ENCODE data around the gene PIGV.
"Not testable (repeated sequence)": the region's sequence is repeated elsewhere in the genome, so short reads cannot be mapped to it uniquely, and the experiment has no call there.

Gene PIGV

DNA sequence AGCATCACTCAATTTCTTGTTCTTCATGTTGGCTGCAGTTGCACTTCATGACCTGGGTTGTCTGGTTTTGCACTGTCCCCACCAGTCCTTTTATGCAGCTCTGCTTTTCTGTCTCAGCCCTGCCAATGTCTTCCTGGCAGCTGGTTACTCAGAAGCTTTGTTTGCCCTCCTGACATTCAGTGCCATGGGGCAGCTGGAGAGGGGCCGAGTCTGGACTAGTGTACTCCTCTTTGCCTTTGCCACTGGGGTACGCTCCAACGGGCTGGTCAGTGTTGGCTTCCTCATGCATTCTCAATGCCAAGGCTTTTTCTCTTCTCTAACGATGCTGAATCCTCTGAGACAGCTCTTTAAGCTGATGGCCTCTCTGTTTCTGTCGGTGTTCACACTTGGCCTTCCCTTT is 6.6 kb downstream of the PIGV start:
- DNase-seq (ENCODE audit: low spot score): no peak

DNA sequence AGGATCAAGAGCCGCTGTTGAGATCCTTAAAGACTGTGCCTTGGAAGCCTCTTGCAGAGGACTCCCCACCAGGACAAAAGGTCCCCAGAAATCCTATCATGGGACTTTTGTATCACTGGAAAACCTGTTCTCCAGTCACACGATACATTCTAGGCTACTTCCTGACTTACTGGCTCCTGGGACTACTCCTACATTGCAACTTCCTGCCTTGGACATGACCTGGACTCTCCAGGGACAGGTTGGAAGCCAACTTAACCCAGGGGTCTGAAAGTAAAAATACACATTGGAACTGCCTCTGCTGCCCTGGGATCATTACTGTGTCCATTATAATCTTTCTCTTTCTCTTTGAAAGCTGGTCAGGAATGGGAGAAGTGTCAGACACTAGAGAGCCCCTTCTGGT is 9.9 kb downstream of the PIGV start:
- DNase-seq (ENCODE audit: low spot score): no peak

DNA sequence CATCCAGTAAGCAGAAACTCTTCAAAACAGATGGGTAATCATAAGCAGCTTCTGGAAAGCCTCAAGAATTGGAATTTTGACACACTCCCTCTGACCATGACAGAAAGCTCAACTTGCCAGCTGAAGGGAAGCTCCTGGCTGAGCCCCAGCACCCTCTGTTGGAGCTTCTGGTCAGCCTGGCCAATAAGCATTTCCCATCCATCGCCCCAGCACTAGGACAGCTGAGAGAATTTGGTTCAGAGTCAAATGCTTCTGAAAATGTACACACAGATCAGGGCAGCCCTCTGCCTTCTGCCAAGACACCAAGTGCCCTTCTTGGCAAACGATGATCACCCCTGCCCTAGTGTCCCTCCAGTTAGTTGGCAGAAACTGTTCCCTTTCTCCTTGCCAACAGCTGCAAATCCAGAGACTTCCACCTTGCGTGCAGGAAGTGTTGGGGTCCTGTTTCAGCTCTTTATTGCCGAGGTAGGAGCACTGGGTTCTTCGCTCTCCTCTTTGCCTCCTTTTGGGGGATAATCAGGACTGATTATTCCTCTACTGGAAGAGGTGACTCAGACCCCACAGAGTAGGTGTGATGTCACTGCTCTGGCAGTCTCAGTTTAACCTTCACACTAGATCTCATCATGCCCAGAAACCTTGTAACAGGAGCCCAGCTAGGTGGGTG is 11.9 kb downstream of the PIGV start:
- peak; percentile 82 for DNase-seq (ENCODE audit: low spot score)

DNA sequence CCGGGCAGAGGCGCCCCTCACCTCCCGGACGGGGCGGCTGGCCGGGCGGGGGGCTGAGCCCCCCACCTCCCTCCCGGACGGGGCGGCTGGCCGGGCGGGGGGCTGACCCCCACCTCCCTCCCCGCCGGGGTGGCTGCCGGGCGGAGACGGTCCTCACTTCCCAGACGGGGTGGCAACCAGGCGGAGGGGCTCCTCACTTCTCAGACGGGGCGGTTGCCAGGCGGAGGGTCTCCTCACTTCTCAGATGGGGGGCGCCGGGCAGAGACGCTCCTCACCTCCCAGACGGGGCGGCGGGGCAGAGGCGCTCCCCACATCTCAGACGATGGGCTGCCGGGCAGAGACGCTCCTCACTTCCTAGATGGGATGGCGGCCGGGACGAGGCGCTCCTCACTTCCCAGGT is 16.2 kb downstream of the PIGV start:
- not testable (repeated sequence) for DNase-seq (ENCODE audit: low spot score)

DNA sequence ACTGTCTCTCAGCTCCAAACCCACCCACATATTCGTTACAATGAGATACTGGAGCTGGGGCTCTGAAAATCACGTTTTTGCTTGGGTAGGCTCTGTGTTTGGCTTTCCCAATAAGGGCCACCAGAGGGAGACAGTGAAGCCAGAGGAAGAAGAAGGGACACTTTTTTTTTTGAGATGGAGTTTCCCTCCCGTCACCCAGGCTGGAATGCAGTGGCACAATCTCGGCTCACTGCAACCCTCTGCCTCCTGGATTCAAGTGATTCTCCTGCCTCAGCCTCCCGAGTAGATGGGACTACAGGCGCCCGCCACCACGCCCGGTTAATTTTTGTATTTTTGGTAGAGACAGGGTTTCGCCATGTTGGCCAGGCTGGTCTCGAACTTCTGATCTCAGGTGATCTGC is 22.4 kb downstream of the PIGV start:
- DNase-seq (ENCODE audit: low spot score): peak; percentile 78

DNA sequence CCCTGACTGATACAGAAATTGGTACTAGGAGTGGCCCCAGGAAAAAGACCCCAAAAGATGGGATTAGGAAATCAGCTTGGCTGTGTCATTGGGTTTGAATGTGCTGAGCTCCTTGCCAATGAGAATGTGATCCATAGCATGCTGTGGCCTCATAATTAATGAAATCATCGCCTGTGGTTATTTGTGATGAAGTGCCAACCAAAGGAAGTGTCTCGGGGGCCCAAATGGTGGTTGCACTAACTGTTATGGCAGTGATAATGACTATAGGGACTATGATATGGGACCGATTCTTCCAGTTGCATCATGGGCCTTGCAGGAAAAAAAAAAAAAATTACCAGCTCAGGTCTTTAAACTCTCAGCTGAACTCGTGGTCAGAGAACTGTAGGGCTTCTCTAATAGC is 23.3 kb downstream of the PIGV start:
- no peak for DNase-seq (ENCODE audit: low spot score)

DNA sequence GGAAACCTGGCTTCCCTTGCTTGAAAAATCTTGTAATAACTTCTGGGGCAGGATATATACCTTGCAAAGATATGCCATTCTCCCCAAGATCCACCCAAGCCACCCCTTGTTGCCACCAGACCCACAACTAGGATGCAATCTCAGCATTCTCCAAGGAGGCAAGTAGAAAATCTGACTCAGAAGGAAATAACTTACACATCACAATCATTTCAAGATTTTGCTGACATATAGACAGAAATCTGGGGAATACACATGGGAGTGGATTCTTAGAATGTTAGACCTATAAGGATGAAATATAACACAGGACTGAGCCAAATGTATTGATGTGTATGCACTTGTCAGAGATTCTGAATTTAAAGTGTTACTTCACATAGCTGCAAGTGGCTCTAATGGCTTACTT is 24.0 kb downstream of the PIGV start:
- no peak for DNase-seq (ENCODE audit: low spot score)

DNA sequence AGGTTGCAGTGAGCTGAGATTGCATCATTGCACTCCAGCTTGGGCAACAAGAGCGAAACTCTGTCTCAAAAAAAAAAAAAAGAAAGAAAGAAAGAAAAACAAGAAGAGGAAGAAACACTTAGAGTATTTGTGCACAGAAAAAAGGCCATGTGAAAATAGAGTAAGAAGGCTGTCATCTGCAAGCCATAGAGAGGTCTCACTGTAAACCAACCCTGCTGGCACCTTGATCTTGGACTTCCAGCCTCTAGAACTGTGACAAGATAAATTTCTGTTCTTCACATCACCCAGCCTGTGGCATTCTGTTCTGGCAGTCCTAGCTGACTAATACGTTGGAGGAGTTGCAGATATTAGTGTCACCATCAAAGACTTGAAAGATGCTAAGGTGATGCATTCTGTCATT is 26.6 kb downstream of the PIGV start:
- no peak for DNase-seq (ENCODE audit: low spot score)

DNA sequence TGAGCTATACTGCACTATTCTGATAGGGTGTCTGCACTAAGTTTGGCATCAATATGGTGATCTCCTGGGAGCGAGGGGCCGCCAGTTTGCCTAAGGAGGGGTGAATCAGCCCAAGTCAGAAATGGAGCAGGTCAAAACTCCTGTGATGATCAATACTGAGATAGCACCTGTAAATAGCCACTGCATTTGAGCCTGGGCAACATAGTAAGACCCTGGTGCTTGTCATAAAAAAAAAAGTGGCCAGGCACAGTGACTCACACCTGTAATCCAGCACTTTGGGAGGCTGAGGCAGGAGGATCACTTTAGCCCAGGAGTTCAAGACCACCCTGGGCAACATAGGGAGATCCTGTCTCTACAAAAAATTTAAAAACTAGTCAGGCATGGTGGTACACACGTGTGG is 27.1 kb downstream of the PIGV start:
- no peak for DNase-seq (ENCODE audit: low spot score)

DNA sequence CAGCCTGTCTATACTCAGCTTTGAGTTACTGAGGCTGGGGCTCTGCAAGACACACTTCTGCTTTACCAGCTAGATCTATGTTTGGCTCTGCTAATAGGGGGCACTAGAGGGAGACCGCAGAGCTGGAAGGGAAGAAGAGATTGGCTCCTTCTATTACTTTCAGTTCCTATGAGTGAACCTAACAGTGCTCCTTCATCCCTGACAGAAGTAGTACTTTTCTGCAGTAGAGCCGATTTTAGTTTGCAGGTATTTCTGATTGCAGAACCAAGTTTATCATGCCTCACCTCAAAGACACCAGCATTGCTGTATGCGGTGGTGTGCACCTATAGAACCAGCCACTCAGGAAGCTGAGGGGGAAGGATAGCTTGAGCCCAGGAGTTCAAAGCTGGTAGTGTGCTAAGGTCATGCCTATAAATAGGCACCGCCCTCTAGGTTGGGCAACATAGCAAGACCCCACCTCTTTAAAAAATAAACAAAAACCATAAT is 33.1 kb downstream of the PIGV start:
- DNase-seq (ENCODE audit: low spot score): no peak

DNA sequence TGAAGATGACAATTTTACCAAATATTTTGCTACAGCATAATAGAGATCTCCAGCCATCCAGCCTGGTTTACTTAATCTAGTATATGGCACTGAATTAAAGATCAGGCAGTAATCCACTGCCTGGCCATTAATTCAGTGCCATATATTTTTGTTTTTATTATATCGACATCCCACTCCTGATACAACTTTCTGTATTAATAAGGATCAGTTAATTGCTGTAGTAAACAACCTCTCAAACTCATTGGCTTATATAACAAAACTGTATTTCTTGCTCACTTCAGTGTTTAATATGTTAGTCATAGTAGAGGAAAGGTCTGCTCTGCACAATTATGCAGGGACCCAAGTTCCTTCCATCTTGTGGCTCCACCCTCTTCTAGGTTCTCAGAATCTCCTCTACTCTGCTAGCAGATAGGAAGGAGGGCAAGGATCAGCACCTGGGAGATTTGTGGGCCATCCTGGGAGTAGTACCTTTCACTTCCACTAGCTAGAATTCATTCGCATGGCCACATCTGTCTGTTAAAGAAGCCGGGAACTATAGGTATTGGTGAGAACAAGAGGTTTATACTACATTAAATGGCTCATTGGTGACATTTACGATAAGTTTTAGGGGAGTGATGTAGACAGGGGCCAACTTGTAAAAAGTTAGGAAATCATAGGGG is 35.1 kb downstream of the PIGV start:
- DNase-seq (ENCODE audit: low spot score): no peak

DNA sequence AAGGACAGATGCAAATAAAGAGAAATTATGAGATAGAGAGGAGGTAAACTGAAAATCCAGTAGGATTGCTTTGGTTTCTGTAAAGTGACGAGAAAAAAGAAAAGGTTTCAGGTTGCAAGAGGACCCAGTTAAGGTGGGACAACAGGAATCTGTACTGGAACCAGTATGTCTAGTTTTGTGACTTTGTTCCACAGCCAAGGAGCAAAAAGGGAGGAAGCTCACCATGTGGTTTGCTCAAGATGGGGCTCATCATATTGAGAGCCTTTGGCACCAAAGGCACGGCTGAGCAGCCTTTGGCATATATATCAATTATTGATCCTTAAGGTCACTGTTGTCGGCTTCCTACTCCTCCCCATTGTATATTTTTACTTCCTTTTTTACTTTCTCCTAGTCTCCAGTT is 37.0 kb downstream of the PIGV start:
- DNase-seq (ENCODE audit: low spot score): no peak

DNA sequence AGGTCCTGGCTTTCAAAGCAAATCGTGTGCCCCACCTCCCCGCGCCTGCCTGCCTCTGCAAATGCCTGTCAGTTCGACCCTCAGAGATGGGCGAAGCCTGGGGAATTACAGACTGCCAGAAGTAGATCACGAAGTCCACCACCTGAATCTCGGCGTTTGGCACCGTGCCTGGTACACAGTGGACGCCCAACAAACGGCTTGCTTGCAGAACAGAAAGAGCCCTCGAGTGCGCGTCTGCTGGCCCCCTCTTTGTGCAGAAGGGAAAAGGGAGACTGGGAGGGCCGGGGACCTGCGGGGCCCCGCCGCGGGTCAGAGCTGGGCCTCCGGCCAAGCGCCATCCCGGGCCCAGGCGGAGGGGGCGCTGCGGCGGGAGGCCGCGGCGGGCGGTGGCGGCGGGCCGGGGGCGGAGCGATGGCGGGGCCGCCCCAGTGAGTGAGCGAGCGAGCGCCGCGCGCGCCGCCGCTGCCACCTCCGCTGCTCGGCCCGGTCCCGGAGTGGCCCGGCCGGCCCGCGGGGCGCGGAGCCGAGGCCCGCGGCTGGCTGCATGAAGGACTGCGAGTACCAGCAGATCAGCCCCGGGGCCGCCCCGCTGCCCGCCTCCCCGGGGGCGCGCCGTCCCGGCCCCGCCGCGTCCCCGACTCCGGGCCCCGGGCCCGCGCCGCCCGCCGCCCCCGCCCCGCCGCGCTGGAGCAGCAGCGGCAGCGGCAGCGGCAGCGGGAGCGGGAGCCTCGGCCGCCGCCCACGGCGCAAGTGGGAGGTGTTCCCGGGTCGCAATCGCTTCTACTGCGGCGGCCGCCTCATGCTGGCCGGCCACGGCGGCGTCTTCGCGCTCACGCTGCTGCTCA is 38.7 kb downstream of the PIGV start, which contains the start of gene ZDHHC18:
TSS of gene ZDHHC18 (plus strand) at position 428 of the 845 bp plus-strand sequence. CDS start at position 545, 117 bp downstream.
- peak; percentile 93 for DNase-seq (ENCODE audit: low spot score)

DNA sequence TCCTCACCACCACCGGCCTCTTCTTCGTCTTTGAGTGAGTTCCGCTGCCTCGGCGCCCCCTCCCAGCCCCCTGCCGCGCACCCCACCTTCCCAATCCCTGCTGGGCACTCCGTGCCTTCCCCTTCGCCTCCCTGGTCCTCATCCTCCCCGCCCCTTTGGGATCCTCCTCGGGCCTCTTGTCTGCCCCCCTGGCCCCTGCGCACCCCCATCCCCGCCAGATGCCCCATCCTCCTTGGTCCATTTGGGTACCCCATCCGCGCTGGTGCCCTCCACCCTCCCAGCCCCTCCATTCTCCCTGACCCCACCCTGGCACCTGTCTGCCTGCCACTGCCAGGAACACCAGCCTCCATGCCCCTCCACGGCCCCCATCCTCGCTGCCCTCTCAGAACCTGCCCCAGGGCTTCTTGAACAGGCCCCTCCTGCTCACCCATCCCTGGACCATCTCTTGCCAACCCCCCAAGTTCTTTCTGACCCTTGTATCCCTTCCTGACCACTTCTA is 39.4 kb downstream of the PIGV start:
- DNase-seq (ENCODE audit: low spot score): no peak

DNA sequence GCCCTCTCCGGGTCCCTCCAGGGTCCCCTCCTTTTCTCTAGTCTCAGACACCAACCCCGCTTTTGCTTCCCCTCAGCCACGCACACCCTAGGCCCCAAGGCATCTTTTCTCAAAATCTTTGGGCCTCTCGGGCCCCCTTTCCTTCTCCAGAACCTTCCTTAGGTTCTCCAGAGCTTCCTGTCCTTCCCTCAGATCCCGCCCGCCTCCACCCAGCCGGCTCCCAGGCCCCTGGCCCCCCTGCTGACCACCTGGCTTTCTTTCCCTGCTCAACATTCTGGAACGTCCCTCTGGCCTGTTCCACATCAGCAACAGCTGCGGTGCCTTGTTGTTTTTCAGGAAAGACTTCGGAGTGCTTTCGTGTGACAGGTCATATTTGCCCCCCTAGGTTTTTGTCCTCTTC is 39.9 kb downstream of the PIGV start:
- no peak for DNase-seq (ENCODE audit: low spot score)

DNA sequence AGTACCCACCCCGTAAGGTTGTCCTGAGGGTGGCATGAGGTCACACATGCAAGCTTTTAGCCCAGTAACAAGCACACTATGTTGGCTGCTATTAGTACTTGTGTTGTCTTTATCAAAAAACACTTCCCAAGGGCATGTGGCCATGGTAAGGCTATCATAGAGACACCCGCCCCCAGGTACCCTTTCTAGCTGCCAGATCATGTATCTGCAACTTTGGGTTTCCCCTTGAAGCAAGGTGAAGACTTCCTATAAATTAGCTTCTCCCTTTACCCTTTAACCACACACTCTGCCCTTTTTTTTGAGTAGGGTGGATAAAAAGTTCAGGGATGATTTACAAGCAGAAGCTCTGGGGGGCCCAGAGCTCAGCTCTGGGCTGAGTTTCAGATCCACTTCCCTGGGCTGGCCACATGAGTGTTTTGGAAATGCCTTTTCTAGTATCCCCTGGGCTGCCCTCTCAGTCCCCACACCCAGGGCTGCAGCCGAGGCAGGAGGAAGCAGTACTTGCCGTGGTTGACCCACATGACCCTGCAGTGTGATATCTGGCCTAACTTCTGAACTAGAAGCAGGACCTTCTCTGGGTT is 40.8 kb downstream of the PIGV start:
- DNase-seq (ENCODE audit: low spot score): no peak

DNA sequence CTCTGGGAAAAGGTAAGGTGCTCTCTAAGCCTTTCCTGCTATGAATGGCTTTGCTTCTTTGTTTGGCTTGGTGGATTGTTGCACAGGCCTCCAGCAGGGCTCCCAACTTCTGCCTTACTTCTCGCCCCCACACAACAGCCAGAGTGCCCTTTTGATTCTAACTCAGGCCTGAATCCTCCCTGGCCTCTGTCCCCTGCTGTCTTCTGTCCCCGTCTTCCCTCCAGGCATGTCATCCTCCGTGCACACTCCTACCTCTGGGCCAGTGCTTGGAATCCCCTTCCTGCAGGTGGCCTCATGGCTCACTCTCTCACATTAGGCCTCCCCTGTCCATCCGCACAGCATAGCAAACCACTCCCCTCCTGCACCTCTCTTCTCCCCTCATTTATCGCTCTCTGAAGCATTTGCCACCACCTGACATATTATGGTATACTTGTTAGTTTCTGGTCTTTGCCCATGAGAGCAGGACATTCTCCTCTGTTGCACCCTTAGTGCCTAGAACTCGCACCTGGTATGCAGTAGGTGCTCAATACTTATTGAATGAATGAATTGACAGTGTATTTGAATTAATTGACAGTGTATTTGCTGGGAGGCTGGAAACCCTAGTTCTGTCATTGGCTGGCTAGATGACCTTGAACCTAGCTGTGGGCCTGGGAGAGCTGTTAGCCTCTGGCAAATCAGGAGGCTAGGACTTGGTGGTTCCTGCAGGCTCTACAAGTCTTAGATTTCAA is 41.6 kb downstream of the PIGV start:
- DNase-seq (ENCODE audit: low spot score): no peak

DNA sequence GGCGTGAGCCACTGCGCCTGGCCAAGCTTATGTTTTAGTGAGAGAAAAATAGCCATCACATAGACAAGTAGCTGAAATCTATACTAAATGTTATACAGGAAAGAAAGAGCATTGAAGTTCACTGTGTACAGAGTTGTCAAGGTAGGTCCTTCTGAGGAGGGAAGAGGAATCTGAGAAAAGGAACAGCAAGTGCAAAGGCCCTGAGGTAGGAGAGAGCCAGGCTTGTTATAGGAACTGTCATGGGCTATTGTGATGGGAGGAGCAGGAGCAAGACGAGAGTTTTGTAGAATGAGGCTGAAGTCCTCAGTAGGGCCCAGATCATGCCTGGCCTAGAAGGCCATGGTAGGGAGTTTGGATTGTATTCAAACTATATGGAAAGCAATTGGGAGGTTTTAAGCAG is 43.3 kb downstream of the PIGV start:
- DNase-seq (ENCODE audit: low spot score): no peak

DNA sequence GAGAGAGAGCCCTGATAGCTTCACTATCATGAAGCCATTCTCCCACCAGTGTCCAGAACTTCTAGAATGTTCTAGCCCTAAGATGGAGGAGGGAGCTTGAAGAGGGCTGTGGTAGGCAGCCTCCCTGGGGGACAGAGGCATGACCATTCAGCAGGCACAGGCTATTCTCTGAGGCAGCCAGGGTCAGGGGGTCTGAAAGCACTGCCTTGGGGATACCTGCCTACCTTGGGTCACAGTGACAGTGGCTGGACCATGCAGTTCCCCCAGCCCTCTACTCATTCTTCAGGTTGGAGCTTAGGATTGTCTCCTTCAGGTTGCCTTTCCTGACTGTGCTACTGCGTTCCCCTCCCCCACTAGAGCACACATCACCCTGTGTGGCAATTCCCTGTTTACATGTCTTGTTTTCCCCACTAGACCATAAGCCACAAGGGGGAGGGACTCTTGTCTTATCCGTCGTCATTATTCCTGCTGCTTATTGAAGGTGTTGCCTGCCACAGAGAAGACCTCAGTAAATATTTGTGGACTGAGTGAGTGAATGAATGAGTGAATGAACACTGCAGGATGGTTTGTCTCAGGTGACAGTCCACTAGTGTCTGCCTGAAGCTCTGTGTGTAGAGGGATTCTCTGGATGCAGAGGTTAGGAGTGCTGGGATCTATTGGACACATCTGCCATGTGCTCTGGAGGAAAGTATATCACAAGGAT is 43.9 kb downstream of the PIGV start:
- peak; percentile 25 for DNase-seq (ENCODE audit: low spot score)

DNA sequence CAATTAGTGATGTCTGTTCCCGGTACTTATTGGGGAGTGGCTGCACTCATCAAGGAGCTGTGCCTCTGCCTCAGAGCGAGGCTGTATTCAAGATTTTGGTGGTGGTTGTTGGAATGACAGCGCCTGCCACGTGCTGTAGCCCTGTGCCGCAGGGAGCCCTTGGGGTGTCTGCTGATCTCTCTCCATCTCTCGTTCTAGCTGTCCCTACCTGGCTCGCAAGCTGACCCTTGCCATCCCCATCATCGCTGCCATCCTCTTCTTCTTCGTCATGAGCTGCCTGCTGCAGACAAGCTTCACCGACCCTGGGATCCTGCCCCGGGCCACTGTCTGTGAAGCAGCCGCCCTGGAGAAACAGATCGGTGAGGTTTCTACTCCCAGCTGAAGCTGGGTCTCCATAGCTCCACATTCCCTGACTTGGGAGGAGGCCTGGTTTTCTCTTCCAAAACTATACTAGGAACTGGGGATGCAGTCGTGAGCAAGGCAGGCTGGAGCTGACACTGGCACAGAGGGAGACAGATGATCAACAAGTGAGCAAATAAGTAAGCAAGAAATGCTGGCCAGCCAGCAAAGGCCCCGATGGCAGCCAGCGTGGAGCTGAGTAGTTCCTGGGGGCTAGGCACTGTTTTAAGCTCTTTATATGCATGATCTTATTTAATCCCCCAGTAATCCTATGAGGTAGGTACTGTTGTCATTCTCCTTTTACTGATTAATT is 44.7 kb downstream of the PIGV start:
- no peak for DNase-seq (ENCODE audit: low spot score)
